ENCODE data around the gene CTSE.

DNA sequence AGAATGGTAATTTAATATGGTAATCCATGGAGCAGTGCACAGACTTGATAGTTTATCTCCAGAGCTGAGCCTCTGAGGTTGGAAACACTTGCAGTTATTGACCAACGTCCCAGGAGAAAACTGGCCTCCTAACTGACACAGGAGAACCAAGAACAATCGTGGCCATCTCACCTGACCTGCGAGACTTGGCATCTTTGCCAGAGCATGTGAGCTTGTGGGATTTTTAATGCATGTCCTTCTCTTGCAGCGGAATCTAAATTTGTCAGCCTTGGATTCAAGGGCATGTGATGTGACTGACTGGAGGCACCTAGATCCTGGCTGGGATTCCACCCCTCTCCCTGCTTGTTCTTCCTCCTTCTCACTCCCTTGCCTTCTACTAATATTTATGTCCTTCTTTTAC lies 52.6 kb downstream of the CTSE start:
- TF ChIP-seq ZNF175 (CRISPR knock-in tag; IDR thresholded peaks at IDR 0.05; ENCODE audit: low read depth) (no peak), NUFIP1 (IDR thresholded peaks at IDR 0.05; ENCODE audit: partially characterized antibody) (no peak), POLR2A (conservative IDR thresholded peaks at IDR 0.05) (no peak), SMC3 (conservative IDR thresholded peaks at IDR 0.05; ENCODE audit: insufficient read depth, low read depth, low read length) (no peak), EHMT2 (IDR thresholded peaks at IDR 0.05) (no peak)
- TF ChIP-seq, protein P1, sequence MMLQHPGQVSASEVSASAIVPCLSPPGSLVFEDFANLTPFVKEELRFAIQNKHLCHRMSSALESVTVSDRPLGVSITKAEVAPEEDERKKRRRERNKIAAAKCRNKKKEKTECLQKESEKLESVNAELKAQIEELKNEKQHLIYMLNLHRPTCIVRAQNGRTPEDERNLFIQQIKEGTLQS (IDR thresholded peaks at IDR 0.05), result no peak
- TF ChIP-seq, protein P1 (CRISPR knock-in tag; conservative IDR thresholded peaks at IDR 0.05), result no peak
- TF ChIP-seq, protein P2, sequence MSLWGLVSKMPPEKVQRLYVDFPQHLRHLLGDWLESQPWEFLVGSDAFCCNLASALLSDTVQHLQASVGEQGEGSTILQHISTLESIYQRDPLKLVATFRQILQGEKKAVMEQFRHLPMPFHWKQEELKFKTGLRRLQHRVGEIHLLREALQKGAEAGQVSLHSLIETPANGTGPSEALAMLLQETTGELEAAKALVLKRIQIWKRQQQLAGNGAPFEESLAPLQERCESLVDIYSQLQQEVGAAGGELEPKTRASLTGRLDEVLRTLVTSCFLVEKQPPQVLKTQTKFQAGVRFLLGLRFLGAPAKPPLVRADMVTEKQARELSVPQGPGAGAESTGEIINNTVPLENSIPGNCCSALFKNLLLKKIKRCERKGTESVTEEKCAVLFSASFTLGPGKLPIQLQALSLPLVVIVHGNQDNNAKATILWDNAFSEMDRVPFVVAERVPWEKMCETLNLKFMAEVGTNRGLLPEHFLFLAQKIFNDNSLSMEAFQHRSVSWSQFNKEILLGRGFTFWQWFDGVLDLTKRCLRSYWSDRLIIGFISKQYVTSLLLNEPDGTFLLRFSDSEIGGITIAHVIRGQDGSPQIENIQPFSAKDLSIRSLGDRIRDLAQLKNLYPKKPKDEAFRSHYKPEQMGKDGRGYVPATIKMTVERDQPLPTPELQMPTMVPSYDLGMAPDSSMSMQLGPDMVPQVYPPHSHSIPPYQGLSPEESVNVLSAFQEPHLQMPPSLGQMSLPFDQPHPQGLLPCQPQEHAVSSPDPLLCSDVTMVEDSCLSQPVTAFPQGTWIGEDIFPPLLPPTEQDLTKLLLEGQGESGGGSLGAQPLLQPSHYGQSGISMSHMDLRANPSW (CRISPR knock-in tag; IDR thresholded peaks at IDR 0.05), result no peak
- TF ChIP-seq, protein P3, sequence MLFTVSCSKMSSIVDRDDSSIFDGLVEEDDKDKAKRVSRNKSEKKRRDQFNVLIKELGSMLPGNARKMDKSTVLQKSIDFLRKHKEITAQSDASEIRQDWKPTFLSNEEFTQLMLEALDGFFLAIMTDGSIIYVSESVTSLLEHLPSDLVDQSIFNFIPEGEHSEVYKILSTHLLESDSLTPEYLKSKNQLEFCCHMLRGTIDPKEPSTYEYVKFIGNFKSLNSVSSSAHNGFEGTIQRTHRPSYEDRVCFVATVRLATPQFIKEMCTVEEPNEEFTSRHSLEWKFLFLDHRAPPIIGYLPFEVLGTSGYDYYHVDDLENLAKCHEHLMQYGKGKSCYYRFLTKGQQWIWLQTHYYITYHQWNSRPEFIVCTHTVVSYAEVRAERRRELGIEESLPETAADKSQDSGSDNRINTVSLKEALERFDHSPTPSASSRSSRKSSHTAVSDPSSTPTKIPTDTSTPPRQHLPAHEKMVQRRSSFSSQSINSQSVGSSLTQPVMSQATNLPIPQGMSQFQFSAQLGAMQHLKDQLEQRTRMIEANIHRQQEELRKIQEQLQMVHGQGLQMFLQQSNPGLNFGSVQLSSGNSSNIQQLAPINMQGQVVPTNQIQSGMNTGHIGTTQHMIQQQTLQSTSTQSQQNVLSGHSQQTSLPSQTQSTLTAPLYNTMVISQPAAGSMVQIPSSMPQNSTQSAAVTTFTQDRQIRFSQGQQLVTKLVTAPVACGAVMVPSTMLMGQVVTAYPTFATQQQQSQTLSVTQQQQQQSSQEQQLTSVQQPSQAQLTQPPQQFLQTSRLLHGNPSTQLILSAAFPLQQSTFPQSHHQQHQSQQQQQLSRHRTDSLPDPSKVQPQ (CRISPR knock-in tag; IDR thresholded peaks at IDR 0.05; ENCODE audit: borderline replicate concordance), result no peak
- TF ChIP-seq, protein P4, sequence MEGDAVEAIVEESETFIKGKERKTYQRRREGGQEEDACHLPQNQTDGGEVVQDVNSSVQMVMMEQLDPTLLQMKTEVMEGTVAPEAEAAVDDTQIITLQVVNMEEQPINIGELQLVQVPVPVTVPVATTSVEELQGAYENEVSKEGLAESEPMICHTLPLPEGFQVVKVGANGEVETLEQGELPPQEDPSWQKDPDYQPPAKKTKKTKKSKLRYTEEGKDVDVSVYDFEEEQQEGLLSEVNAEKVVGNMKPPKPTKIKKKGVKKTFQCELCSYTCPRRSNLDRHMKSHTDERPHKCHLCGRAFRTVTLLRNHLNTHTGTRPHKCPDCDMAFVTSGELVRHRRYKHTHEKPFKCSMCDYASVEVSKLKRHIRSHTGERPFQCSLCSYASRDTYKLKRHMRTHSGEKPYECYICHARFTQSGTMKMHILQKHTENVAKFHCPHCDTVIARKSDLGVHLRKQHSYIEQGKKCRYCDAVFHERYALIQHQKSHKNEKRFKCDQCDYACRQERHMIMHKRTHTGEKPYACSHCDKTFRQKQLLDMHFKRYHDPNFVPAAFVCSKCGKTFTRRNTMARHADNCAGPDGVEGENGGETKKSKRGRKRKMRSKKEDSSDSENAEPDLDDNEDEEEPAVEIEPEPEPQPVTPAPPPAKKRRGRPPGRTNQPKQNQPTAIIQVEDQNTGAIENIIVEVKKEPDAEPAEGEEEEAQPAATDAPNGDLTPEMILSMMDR (IDR thresholded peaks at IDR 0.05 in 2 of 3, conservative IDR thresholded peaks at IDR 0.05 in 1 of 3; ENCODE audit: insufficient read depth in 2 of 3, low read depth in 1 of 3, low read length in 3 of 3), result no peak
- TF ChIP-seq, protein P5, sequence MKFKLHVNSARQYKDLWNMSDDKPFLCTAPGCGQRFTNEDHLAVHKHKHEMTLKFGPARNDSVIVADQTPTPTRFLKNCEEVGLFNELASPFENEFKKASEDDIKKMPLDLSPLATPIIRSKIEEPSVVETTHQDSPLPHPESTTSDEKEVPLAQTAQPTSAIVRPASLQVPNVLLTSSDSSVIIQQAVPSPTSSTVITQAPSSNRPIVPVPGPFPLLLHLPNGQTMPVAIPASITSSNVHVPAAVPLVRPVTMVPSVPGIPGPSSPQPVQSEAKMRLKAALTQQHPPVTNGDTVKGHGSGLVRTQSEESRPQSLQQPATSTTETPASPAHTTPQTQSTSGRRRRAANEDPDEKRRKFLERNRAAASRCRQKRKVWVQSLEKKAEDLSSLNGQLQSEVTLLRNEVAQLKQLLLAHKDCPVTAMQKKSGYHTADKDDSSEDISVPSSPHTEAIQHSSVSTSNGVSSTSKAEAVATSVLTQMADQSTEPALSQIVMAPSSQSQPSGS (CRISPR knock-in tag; IDR thresholded peaks at IDR 0.05), result no peak
- TF ChIP-seq, protein P6, sequence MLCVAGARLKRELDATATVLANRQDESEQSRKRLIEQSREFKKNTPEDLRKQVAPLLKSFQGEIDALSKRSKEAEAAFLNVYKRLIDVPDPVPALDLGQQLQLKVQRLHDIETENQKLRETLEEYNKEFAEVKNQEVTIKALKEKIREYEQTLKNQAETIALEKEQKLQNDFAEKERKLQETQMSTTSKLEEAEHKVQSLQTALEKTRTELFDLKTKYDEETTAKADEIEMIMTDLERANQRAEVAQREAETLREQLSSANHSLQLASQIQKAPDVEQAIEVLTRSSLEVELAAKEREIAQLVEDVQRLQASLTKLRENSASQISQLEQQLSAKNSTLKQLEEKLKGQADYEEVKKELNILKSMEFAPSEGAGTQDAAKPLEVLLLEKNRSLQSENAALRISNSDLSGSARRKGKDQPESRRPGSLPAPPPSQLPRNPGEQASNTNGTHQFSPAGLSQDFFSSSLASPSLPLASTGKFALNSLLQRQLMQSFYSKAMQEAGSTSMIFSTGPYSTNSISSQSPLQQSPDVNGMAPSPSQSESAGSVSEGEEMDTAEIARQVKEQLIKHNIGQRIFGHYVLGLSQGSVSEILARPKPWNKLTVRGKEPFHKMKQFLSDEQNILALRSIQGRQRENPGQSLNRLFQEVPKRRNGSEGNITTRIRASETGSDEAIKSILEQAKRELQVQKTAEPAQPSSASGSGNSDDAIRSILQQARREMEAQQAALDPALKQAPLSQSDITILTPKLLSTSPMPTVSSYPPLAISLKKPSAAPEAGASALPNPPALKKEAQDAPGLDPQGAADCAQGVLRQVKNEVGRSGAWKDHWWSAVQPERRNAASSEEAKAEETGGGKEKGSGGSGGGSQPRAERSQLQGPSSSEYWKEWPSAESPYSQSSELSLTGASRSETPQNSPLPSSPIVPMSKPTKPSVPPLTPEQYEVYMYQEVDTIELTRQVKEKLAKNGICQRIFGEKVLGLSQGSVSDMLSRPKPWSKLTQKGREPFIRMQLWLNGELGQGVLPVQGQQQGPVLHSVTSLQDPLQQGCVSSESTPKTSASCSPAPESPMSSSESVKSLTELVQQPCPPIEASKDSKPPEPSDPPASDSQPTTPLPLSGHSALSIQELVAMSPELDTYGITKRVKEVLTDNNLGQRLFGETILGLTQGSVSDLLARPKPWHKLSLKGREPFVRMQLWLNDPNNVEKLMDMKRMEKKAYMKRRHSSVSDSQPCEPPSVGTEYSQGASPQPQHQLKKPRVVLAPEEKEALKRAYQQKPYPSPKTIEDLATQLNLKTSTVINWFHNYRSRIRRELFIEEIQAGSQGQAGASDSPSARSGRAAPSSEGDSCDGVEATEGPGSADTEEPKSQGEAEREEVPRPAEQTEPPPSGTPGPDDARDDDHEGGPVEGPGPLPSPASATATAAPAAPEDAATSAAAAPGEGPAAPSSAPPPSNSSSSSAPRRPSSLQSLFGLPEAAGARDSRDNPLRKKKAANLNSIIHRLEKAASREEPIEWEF (CRISPR knock-in tag; IDR thresholded peaks at IDR 0.05), result no peak
